Hepatic stellate cell (primary cell): ENCODE data around the gene FUBP1.
"Not testable (repeated sequence)": the region's sequence is repeated elsewhere in the genome, so short reads cannot be mapped to it uniquely, and the experiment has no call there.

Experiments
- DNase-seq: peaks from one replicate; pipeline ENCODE4 v3.0.0; 2011; ENCODE audit warnings: low spot score

FUBP1 gene

GRCh38 chr1:77989744-77990143, 10.9 kb upstream of the FUBP1 start:
- DNase-seq, result no peak

GRCh38 chr1:77987919-77988318, 9.0 kb upstream of the FUBP1 start:
- DNase-seq, result no peak

- no peak for DNase-seq
These were observed 7.9 kb upstream of the FUBP1 start for GRCh38 chr1:77986810-77987209.

- DNase-seq, result no peak
These were observed 5.8 kb upstream of the FUBP1 start for GRCh38 chr1:77984629-77985028.

GRCh38 chr1:77983997-77984355, 5.1 kb upstream of the FUBP1 start:
- DNase-seq, result no peak

GRCh38 chr1:77983352-77983996, 4.6 kb upstream of the FUBP1 start:
- DNase-seq, result not testable (repeated sequence)

GRCh38 chr1:77978293-77978968, 441 bp downstream of the FUBP1 start:
- peak; percentile 38 for DNase-seq

- DNase-seq, result no peak
These were observed 931 bp downstream of the FUBP1 start for GRCh38 chr1:77977989-77978292.

- DNase-seq, result no peak
These were observed 2.3 kb downstream of the FUBP1 start for GRCh38 chr1:77976433-77977076.

- no peak for DNase-seq
These were observed 3.0 kb downstream of the FUBP1 start for GRCh38 chr1:77975907-77976306.

GRCh38 chr1:77975386-77975785, 3.5 kb downstream of the FUBP1 start:
- no peak for DNase-seq

GRCh38 chr1:77972080-77972479, 6.8 kb downstream of the FUBP1 start:
- no peak for DNase-seq

- no peak for DNase-seq
These were observed 8.7 kb downstream of the FUBP1 start for GRCh38 chr1:77970192-77970591.

GRCh38 chr1:77966291-77966690, 12.6 kb downstream of the FUBP1 start:
- DNase-seq, result no peak

- DNase-seq, result no peak
These were observed 17.5 kb downstream of the FUBP1 start for GRCh38 chr1:77961392-77961791.

GRCh38 chr1:77958850-77959249, 20.0 kb downstream of the FUBP1 start:
- no peak for DNase-seq

- DNase-seq, result no peak
These were observed 20.5 kb downstream of the FUBP1 start for GRCh38 chr1:77958391-77958790.

GRCh38 chr1:77956464-77956863, 22.4 kb downstream of the FUBP1 start:
- DNase-seq, result no peak

- no peak for DNase-seq
These were observed 23.2 kb downstream of the FUBP1 start for GRCh38 chr1:77955709-77956108.

GRCh38 chr1:77954521-77954920, 24.4 kb downstream of the FUBP1 start:
- DNase-seq, result peak; percentile 2

- no peak for DNase-seq
These were observed 25.0 kb downstream of the FUBP1 start for GRCh38 chr1:77953907-77954306.

GRCh38 chr1:77951328-77951727, 27.5 kb downstream of the FUBP1 start:
- no peak for DNase-seq

GRCh38 chr1:77950873-77951272, 28.0 kb downstream of the FUBP1 start:
- no peak for DNase-seq
